ENCODE results near the gene INSM1. TPM values are rescaled to one million over a fixed set of nuclear protein-coding genes. Genes with fewer than 3 reads are reported as not detected.

The INSM1 gene
- total RNA-seq, 5 donors from 2014 or later (not counting 1 experiment from before 2014, with no cell fraction given) = not detected

- ChIA-PET CTCF (no interaction called here), POLR2A (no interaction called here)
- Histone ChIP-seq H3K27me3 (replicated peaks in 1 of 2; ENCODE audit: control insufficient read depth in 2 of 2, extremely low read depth in 1 of 2, insufficient read depth in 2 of 2, low read length in 1 of 2) (no peaks in the 10 kb centered on the region), H3K4me1 (ENCODE audit: control insufficient read depth in 1 of 2, extremely low read depth in 1 of 2, insufficient read depth in 2 of 2, low read length in 2 of 2) (no peaks in the 10 kb centered on the region), H3K27ac (ENCODE audit: low read length) (no peak overlapping the region), H3K9me3 (no peaks in the 10 kb centered on the region), H3K36me3 (ENCODE audit: control insufficient read depth in 2 of 2, extremely low read depth in 1 of 2, insufficient read depth in 1 of 2, low read length in 1 of 2) (peaks cover 8 to 9% of the 10 kb centered on the region in 2 donors), H3K4me3 (ENCODE audit: control insufficient read depth in 1 of 2, extremely low read depth in 1 of 2, low read length in 1 of 2) (no peak overlapping the region)
- no peaks in the 10 kb centered on the region for H3K9me3 Mint-ChIP-seq
- DNase-seq = no peak
- no peaks in the 10 kb centered on the region for H3K27me3 Mint-ChIP-seq
- no peak overlapping the region for H3K27ac Mint-ChIP-seq
- ATAC-seq (replicated peaks in 1 of 4) = no peak
- H3K4me1 Mint-ChIP-seq = no peaks in the 10 kb centered on the region
- WGBS (ENCODE audit: insufficient coverage) = 100% methylated on average over 2 of the region's 3 CpGs
- H3K4me3 Mint-ChIP-seq = no peak overlapping the region
- H3K36me3 Mint-ChIP-seq = peaks cover 41% of the 10 kb centered on the region
Observed at GRCh38 chr20:20396794-20397193, 28.9 kb downstream of the INSM1 start.

- no peak overlapping the region for H3K27ac Mint-ChIP-seq
- CTCF ChIA-PET = no interaction called here
- no peaks in the 10 kb centered on the region for H3K9me3 Mint-ChIP-seq
- Histone ChIP-seq H3K4me3 (ENCODE audit: control insufficient read depth in 1 of 2, extremely low read depth in 1 of 2, low read length in 1 of 2) (no peak overlapping the region), H3K27ac (ENCODE audit: low read length) (no peak overlapping the region), H3K27me3 (replicated peaks in 1 of 2; ENCODE audit: control insufficient read depth in 2 of 2, extremely low read depth in 1 of 2, insufficient read depth in 2 of 2, low read length in 1 of 2) (no peaks in the 10 kb centered on the region), H3K36me3 (ENCODE audit: control insufficient read depth in 2 of 2, extremely low read depth in 1 of 2, insufficient read depth in 1 of 2, low read length in 1 of 2) (peaks cover 4 to 8% of the 10 kb centered on the region in 2 donors), H3K4me1 (ENCODE audit: control insufficient read depth in 1 of 2, extremely low read depth in 1 of 2, insufficient read depth in 2 of 2, low read length in 2 of 2) (no peaks in the 10 kb centered on the region), H3K9me3 (no peaks in the 10 kb centered on the region)
- 96% methylated on average over 7 of the region's 7 CpGs for WGBS (ENCODE audit: insufficient coverage)
- DNase-seq (no peak), ATAC-seq (replicated peaks in 1 of 4) (no peak)
- no peaks in the 10 kb centered on the region for H3K4me1 Mint-ChIP-seq
- POLR2A ChIA-PET = no interaction called here
- H3K4me3 Mint-ChIP-seq = no peak overlapping the region
- no peaks in the 10 kb centered on the region for H3K27me3 Mint-ChIP-seq
- peaks cover 40% of the 10 kb centered on the region for H3K36me3 Mint-ChIP-seq
Observed at GRCh38 chr20:20398123-20398522, 30.2 kb downstream of the INSM1 start.

DNA sequence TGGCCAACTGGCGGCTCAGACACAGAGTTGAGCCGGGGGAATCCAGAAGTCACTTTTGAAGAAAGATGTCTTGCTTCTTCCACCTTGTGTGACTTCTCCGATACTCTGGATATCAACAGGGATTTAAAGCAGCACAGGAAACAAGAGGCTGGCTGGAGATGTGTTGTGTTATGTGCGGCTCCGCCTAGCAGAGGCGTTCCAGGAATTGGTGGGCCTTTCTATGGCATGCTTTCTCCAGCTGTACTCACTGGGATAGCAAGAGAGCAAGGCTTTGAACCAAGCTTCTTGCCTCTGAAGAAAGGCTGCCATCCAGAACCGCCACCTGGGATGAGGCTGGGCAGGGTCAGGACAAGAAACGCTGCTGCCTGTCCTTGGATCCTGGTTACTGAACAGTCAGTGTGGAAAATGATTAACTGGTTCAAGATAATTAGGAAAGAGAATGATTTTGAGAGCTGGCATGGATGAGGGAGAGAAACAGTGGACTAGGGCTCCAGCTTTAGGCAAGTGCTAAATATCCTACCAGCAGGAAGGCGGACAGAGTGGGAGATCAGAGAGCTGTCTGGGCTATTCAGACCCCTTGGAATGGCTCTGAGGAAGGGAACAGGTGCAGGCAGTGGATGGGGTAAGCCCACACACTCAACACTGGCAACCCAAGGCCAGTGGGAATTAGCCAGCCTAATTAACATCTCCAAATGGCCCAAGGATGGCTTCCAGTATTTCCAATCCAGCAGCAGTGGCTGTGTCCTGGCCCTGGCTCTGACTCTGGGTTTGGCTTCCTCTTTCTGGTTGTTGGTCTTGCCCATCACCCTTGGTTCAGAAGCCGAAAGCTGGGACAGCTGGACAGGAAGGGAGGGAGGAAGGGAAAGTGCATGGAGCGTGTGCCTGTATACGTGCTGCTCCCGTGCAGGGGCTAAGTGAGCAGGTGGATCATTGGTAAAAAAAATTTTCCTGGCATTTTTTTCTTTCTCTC lies 31.9 kb downstream of the INSM1 start:
- CTCF ChIA-PET = no interaction called here
- 98% methylated on average over 8 of the region's 13 CpGs for WGBS (ENCODE audit: insufficient coverage)
- H3K36me3 Mint-ChIP-seq = peaks cover 32% of the 10 kb centered on the region
- Histone ChIP-seq H3K9me3 (no peaks in the 10 kb centered on the region), H3K27ac (ENCODE audit: low read length) (no peak overlapping the region), H3K27me3 (replicated peaks in 1 of 2; ENCODE audit: control insufficient read depth in 2 of 2, extremely low read depth in 1 of 2, insufficient read depth in 2 of 2, low read length in 1 of 2) (no peaks in the 10 kb centered on the region), H3K36me3 (ENCODE audit: control insufficient read depth in 2 of 2, extremely low read depth in 1 of 2, insufficient read depth in 1 of 2, low read length in 1 of 2) (peaks cover 8 to 10% of the 10 kb centered on the region in 2 donors), H3K4me1 (ENCODE audit: control insufficient read depth in 1 of 2, extremely low read depth in 1 of 2, insufficient read depth in 2 of 2, low read length in 2 of 2) (no peaks in the 10 kb centered on the region), H3K4me3 (ENCODE audit: control insufficient read depth in 1 of 2, extremely low read depth in 1 of 2, low read length in 1 of 2) (no peak overlapping the region)
- no peak overlapping the region for H3K27ac Mint-ChIP-seq
- H3K9me3 Mint-ChIP-seq = no peaks in the 10 kb centered on the region
- no peaks in the 10 kb centered on the region for H3K27me3 Mint-ChIP-seq
- no peak for ATAC-seq (replicated peaks in 1 of 4)
- POLR2A ChIA-PET = interaction anchor here in 1 of 2 donors (0.6 kb wide), 1 partner anchor 221 kb away, joined by 4 read pairs; no protein-coding TSS in a partner anchor
- no peak overlapping the region for H3K4me3 Mint-ChIP-seq
- no peaks in the 10 kb centered on the region for H3K4me1 Mint-ChIP-seq
- DNase-seq = no peak

DNA sequence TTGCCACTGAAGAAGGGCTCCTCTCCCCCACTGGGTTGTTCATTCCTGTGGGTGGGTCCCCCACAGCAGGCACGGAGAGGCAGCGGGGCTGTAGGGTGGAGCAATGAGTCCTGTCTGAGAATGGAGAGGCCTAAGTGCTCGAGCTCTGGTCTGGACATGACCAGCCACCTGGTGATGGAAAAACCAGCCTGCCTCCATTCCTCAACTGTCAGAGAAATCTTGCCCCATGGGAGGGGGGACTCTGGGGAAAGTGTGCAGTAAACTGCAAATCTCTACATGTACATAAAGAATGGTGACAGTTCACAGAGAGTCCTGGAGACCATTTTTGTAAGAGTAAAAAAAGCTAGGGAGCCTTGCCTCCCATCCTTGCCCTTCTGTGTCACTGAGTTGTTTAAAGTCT lies 34.1 kb downstream of the INSM1 start:
- H3K36me3 ChIP-seq (ENCODE audit: control insufficient read depth in 2 of 2, extremely low read depth in 1 of 2, insufficient read depth in 1 of 2, low read length in 1 of 2) = peaks cover 4 to 15% of the 10 kb centered on the region in 2 donors
- H3K4me3 Mint-ChIP-seq = no peak overlapping the region
- no peak for ATAC-seq (replicated peaks in 1 of 4)

GRCh38 chr20:20404633-20405032 lies 36.7 kb downstream of the INSM1 start:
- peaks cover 39% of the 10 kb centered on the region for H3K36me3 Mint-ChIP-seq
- ChIA-PET POLR2A (no interaction called here), CTCF (no interaction called here)
- no peak overlapping the region for H3K4me3 Mint-ChIP-seq
- no peaks in the 10 kb centered on the region for H3K4me1 ChIP-seq (ENCODE audit: control insufficient read depth in 1 of 2, extremely low read depth in 1 of 2, insufficient read depth in 2 of 2, low read length in 2 of 2)
- no peaks in the 10 kb centered on the region for H3K9me3 ChIP-seq
- no peaks in the 10 kb centered on the region for H3K27me3 Mint-ChIP-seq
- ATAC-seq (replicated peaks in 1 of 4) (no peak), DNase-seq (no peak)
- no peaks in the 10 kb centered on the region for H3K27me3 ChIP-seq (replicated peaks in 1 of 2; ENCODE audit: control insufficient read depth in 2 of 2, extremely low read depth in 1 of 2, insufficient read depth in 2 of 2, low read length in 1 of 2)
- H3K27ac ChIP-seq (ENCODE audit: low read length) = no peak overlapping the region
- H3K9me3 Mint-ChIP-seq = no peaks in the 10 kb centered on the region
- H3K4me1 Mint-ChIP-seq = no peaks in the 10 kb centered on the region
- no peak overlapping the region for H3K27ac Mint-ChIP-seq
- 90% methylated on average over 3 of the region's 5 CpGs for WGBS (ENCODE audit: insufficient coverage)
- peaks cover 4 to 16% of the 10 kb centered on the region in 2 donors for H3K36me3 ChIP-seq (ENCODE audit: control insufficient read depth in 2 of 2, extremely low read depth in 1 of 2, insufficient read depth in 1 of 2, low read length in 1 of 2)
- no peak overlapping the region for H3K4me3 ChIP-seq (ENCODE audit: control insufficient read depth in 1 of 2, extremely low read depth in 1 of 2, low read length in 1 of 2)

More for the DNA sequence above, 34.1 kb downstream of the INSM1 start:
- ChIA-PET CTCF (no interaction called here), POLR2A (no interaction called here)
- no peaks in the 10 kb centered on the region for H3K9me3 Mint-ChIP-seq
- no peak overlapping the region for H3K27ac Mint-ChIP-seq
- no peak overlapping the region for H3K4me3 ChIP-seq (ENCODE audit: control insufficient read depth in 1 of 2, extremely low read depth in 1 of 2, low read length in 1 of 2)
- no CpG with 5 or more reads among the region's 3 CpGs for WGBS (ENCODE audit: insufficient coverage)
- no peaks in the 10 kb centered on the region for H3K27me3 ChIP-seq (replicated peaks in 1 of 2; ENCODE audit: control insufficient read depth in 2 of 2, extremely low read depth in 1 of 2, insufficient read depth in 2 of 2, low read length in 1 of 2)
- H3K9me3 ChIP-seq = no peaks in the 10 kb centered on the region
- H3K36me3 Mint-ChIP-seq = peaks cover 42% of the 10 kb centered on the region
- no peak for DNase-seq
- H3K4me1 Mint-ChIP-seq = no peaks in the 10 kb centered on the region
- no peaks in the 10 kb centered on the region for H3K27me3 Mint-ChIP-seq
- H3K4me1 ChIP-seq (ENCODE audit: control insufficient read depth in 1 of 2, extremely low read depth in 1 of 2, insufficient read depth in 2 of 2, low read length in 2 of 2) = no peaks in the 10 kb centered on the region
- H3K27ac ChIP-seq (ENCODE audit: low read length) = no peak overlapping the region

- H3K4me3 Mint-ChIP-seq = no peak overlapping the region
- Histone ChIP-seq H3K27me3 (replicated peaks in 1 of 2; ENCODE audit: control insufficient read depth in 2 of 2, extremely low read depth in 1 of 2, insufficient read depth in 2 of 2, low read length in 1 of 2) (no peaks in the 10 kb centered on the region), H3K4me1 (ENCODE audit: control insufficient read depth in 1 of 2, extremely low read depth in 1 of 2, insufficient read depth in 2 of 2, low read length in 2 of 2) (no peaks in the 10 kb centered on the region), H3K27ac (ENCODE audit: low read length) (no peak overlapping the region), H3K36me3 (ENCODE audit: control insufficient read depth in 2 of 2, extremely low read depth in 1 of 2, insufficient read depth in 1 of 2, low read length in 1 of 2) (peaks cover 4 to 17% of the 10 kb centered on the region in 2 donors), H3K4me3 (ENCODE audit: control insufficient read depth in 1 of 2, extremely low read depth in 1 of 2, low read length in 1 of 2) (no peak overlapping the region), H3K9me3 (no peaks in the 10 kb centered on the region)
- H3K27ac Mint-ChIP-seq = no peak overlapping the region
- DNase-seq (no peak), ATAC-seq (replicated peaks in 1 of 4) (no peak)
- ChIA-PET POLR2A (no interaction called here), CTCF (no interaction called here)
- H3K9me3 Mint-ChIP-seq = no peaks in the 10 kb centered on the region
- no CpG with 5 or more reads among the region's 10 CpGs for WGBS (ENCODE audit: insufficient coverage)
- no peaks in the 10 kb centered on the region for H3K4me1 Mint-ChIP-seq
- no peaks in the 10 kb centered on the region for H3K27me3 Mint-ChIP-seq
- peaks cover 39% of the 10 kb centered on the region for H3K36me3 Mint-ChIP-seq
Observed at GRCh38 chr20:20405623-20406022, 37.7 kb downstream of the INSM1 start.

All from T-cell (primary cell).